ENCODE data around the gene SIRT7. TPM values are rescaled to one million over a fixed set of nuclear protein-coding genes. Genes with fewer than 3 reads are reported as not detected.

Gene SIRT7
- total and polyA plus RNA-seq, 9 donors: 3.4 to 17.7 (median 15.2) TPM

GRCh38 chr17:81909966-81910839 is 7.8 kb downstream of the SIRT7 start:
- no peaks in the 10 kb centered on the region for H3K27me3 ChIP-seq
- H3K36me3 ChIP-seq: no peaks in the 10 kb centered on the region
- intact Hi-C loops (cut with DNase I): no loop called here
- no peak for DNase-seq
- 39 to 44% (median 43%) methylated on average over 23 of the region's 23 CpGs for WGBS, 3 donors
- no peak overlapping the region for H3K27ac ChIP-seq
- H3K4me1 ChIP-seq (ENCODE audit: insufficient read depth): peaks cover 1% of the 10 kb centered on the region
- peak overlapping the region; percentile 66 for H3K4me3 ChIP-seq
- TF ChIP-seq CTCF (IDR thresholded peaks at IDR 0.05) (no peak), EP300 (IDR thresholded peaks at IDR 0.05) (no peak), POLR2A (IDR thresholded peaks at IDR 0.05) (no peak)
- H3K9me3 ChIP-seq: no peaks in the 10 kb centered on the region

- H3K27me3 ChIP-seq: no peaks in the 10 kb centered on the region
- no peak overlapping the region for H3K4me3 ChIP-seq
- no peak for DNase-seq
- peaks cover 1% of the 10 kb centered on the region for H3K4me1 ChIP-seq (ENCODE audit: insufficient read depth)
- TF ChIP-seq EP300 (IDR thresholded peaks at IDR 0.05) (no peak), CTCF (IDR thresholded peaks at IDR 0.05) (no peak), POLR2A (IDR thresholded peaks at IDR 0.05) (no peak)
- intact Hi-C loops (cut with DNase I): no loop called here
- H3K36me3 ChIP-seq: no peaks in the 10 kb centered on the region
- H3K9me3 ChIP-seq: no peaks in the 10 kb centered on the region
- H3K27ac ChIP-seq: no peak overlapping the region
- WGBS, 3 donors: 92 to 96% (median 92%) methylated on average over 6 to 12 of the region's 12 CpGs
Observed at GRCh38 chr17:81909231-81909630, 8.7 kb downstream of the SIRT7 start.

GRCh38 chr17:81908793-81909192 is 9.2 kb downstream of the SIRT7 start:
- TF ChIP-seq CTCF (IDR thresholded peaks at IDR 0.05): no peak
- TF ChIP-seq POLR2A (IDR thresholded peaks at IDR 0.05): no peak
- no peak for TF ChIP-seq EP300 (IDR thresholded peaks at IDR 0.05)
- Histone ChIP-seq H3K27ac (no peak overlapping the region), H3K4me1 (ENCODE audit: insufficient read depth) (peaks cover 1% of the 10 kb centered on the region), H3K27me3 (no peaks in the 10 kb centered on the region), H3K36me3 (no peaks in the 10 kb centered on the region), H3K9me3 (no peaks in the 10 kb centered on the region), H3K4me3 (no peak overlapping the region)
- DNase-seq: no peak
- WGBS, 3 donors: 91 to 95% (median 92%) methylated on average over 10 to 11 of the region's 11 CpGs
- intact Hi-C loops (cut with DNase I): no loop called here

- no peak overlapping the region for H3K4me3 ChIP-seq
- peak in 1 of 5 donors; percentile 26 for DNase-seq
- no peaks in the 10 kb centered on the region for H3K36me3 ChIP-seq
- H3K9me3 ChIP-seq: no peaks in the 10 kb centered on the region
- intact Hi-C loops (cut with DNase I): no loop called here
- no peak overlapping the region for H3K27ac ChIP-seq
- WGBS, 3 donors: 89 to 92% (median 89%) methylated on average over 23 to 26 of the region's 26 CpGs
- TF ChIP-seq CTCF (IDR thresholded peaks at IDR 0.05) (no peak), EP300 (IDR thresholded peaks at IDR 0.05) (no peak), POLR2A (IDR thresholded peaks at IDR 0.05) (no peak)
- H3K4me1 ChIP-seq (ENCODE audit: insufficient read depth): peaks cover 1% of the 10 kb centered on the region
- no peaks in the 10 kb centered on the region for H3K27me3 ChIP-seq
Observed at GRCh38 chr17:81907219-81908145, 10.5 kb downstream of the SIRT7 start.

All from ovary (tissue), 9 donors.